ENCODE measurements around the gene HMGCR.

DNA sequence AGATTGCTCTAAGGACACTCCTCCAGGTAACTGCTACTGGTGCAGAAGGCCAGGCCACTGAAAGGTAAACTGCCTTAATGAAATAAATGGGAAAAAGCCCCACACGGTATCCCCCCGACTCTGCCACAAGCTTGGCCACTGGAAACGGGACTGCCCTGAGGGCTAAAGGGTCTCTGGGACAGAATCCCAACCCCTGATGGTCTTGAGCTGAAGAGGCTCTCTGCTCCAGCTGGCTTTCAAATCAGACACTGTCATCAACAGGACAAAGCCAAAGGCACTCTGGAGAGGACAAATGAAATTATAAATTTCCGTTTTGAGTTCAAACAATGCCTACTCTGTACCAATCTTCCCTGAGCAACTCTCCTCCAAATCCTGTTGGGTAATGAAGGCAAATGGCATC is 33.6 kb upstream of the HMGCR start:
- TF ChIP-seq, protein P1, sequence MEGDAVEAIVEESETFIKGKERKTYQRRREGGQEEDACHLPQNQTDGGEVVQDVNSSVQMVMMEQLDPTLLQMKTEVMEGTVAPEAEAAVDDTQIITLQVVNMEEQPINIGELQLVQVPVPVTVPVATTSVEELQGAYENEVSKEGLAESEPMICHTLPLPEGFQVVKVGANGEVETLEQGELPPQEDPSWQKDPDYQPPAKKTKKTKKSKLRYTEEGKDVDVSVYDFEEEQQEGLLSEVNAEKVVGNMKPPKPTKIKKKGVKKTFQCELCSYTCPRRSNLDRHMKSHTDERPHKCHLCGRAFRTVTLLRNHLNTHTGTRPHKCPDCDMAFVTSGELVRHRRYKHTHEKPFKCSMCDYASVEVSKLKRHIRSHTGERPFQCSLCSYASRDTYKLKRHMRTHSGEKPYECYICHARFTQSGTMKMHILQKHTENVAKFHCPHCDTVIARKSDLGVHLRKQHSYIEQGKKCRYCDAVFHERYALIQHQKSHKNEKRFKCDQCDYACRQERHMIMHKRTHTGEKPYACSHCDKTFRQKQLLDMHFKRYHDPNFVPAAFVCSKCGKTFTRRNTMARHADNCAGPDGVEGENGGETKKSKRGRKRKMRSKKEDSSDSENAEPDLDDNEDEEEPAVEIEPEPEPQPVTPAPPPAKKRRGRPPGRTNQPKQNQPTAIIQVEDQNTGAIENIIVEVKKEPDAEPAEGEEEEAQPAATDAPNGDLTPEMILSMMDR (IDR thresholded peaks at IDR 0.05 in 2 of 3, conservative IDR thresholded peaks at IDR 0.05 in 1 of 3; ENCODE audit: borderline replicate concordance in 1 of 3, insufficient read depth in 1 of 3, low read depth in 2 of 3, low read length in 2 of 3): no peak
- TF ChIP-seq, protein P2, sequence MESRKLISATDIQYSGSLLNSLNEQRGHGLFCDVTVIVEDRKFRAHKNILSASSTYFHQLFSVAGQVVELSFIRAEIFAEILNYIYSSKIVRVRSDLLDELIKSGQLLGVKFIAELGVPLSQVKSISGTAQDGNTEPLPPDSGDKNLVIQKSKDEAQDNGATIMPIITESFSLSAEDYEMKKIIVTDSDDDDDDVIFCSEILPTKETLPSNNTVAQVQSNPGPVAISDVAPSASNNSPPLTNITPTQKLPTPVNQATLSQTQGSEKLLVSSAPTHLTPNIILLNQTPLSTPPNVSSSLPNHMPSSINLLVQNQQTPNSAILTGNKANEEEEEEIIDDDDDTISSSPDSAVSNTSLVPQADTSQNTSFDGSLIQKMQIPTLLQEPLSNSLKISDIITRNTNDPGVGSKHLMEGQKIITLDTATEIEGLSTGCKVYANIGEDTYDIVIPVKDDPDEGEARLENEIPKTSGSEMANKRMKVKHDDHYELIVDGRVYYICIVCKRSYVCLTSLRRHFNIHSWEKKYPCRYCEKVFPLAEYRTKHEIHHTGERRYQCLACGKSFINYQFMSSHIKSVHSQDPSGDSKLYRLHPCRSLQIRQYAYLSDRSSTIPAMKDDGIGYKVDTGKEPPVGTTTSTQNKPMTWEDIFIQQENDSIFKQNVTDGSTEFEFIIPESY (IDR thresholded peaks at IDR 0.05; ENCODE audit: extremely low read depth, insufficient replicate concordance, low read length): no peak
- TF ChIP-seq POLR2AphosphoS5 (IDR thresholded peaks at IDR 0.05; ENCODE audit: low read depth, low read length) (no peak), POLR2A (IDR thresholded peaks at IDR 0.05; ENCODE audit: borderline replicate concordance, extremely low read depth, insufficient read depth, insufficient read length) (no peak), EZH2 (IDR thresholded peaks at IDR 0.05) (no peak), ELF1 (IDR thresholded peaks at IDR 0.05; ENCODE audit: borderline replicate concordance, low read depth) (no peak), YY1 (IDR thresholded peaks at IDR 0.05; ENCODE audit: extremely low read depth, insufficient replicate concordance, low read depth, low read length) (no peak)
- TF ChIP-seq, protein P3, sequence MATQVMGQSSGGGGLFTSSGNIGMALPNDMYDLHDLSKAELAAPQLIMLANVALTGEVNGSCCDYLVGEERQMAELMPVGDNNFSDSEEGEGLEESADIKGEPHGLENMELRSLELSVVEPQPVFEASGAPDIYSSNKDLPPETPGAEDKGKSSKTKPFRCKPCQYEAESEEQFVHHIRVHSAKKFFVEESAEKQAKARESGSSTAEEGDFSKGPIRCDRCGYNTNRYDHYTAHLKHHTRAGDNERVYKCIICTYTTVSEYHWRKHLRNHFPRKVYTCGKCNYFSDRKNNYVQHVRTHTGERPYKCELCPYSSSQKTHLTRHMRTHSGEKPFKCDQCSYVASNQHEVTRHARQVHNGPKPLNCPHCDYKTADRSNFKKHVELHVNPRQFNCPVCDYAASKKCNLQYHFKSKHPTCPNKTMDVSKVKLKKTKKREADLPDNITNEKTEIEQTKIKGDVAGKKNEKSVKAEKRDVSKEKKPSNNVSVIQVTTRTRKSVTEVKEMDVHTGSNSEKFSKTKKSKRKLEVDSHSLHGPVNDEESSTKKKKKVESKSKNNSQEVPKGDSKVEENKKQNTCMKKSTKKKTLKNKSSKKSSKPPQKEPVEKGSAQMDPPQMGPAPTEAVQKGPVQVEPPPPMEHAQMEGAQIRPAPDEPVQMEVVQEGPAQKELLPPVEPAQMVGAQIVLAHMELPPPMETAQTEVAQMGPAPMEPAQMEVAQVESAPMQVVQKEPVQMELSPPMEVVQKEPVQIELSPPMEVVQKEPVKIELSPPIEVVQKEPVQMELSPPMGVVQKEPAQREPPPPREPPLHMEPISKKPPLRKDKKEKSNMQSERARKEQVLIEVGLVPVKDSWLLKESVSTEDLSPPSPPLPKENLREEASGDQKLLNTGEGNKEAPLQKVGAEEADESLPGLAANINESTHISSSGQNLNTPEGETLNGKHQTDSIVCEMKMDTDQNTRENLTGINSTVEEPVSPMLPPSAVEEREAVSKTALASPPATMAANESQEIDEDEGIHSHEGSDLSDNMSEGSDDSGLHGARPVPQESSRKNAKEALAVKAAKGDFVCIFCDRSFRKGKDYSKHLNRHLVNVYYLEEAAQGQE (IDR thresholded peaks at IDR 0.05; ENCODE audit: low read depth): no peak
